ENCODE data around the gene PRELID3B.

The PRELID3B gene

DNA sequence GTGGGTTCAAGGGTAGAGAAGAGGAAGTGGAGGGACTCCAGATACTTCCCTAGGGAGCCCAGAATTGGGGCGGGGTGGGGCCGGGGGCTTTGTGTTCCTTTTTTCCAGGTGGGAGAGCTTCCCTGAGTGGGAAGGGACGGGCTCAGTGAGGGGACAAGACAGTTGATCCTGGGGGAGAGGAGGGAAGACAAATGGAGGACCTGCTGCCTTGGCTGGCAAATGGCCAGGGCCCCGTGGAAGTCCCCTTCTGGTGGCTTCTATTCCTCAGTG is 38.2 kb downstream of the PRELID3B start:
- Histone ChIP-seq H3K27ac (ENCODE audit: low read depth in 2 of 2, low read length in 2 of 2) (peak overlapping the region; percentile 88 to 91), H3K27me3 (ENCODE audit: control insufficient read depth in 2 of 2, insufficient read depth in 2 of 2, low read length in 2 of 2) (no peaks in the 10 kb centered on the region), H3K4me1 (ENCODE audit: control insufficient read depth in 2 of 2, insufficient read depth in 2 of 2, low read length in 2 of 2) (peaks cover 30 to 37% of the 10 kb centered on the region in 2 donors), H3K36me3 (ENCODE audit: control insufficient read depth in 2 of 2, insufficient read depth in 2 of 2, low read length in 2 of 2) (peaks cover 13 to 36% of the 10 kb centered on the region in 2 donors), H3K4me3 (ENCODE audit: low read length in 2 of 2) (peak overlapping the region; percentile 37 to 84), H3K9ac (ENCODE audit: low read depth in 1 of 2, low read length in 2 of 2) (peak overlapping the region in 1 of 2 donors; percentile 33), H3K9me3 (ENCODE audit: control insufficient read depth in 2 of 2, low read length in 2 of 2) (no peaks in the 10 kb centered on the region)

DNA sequence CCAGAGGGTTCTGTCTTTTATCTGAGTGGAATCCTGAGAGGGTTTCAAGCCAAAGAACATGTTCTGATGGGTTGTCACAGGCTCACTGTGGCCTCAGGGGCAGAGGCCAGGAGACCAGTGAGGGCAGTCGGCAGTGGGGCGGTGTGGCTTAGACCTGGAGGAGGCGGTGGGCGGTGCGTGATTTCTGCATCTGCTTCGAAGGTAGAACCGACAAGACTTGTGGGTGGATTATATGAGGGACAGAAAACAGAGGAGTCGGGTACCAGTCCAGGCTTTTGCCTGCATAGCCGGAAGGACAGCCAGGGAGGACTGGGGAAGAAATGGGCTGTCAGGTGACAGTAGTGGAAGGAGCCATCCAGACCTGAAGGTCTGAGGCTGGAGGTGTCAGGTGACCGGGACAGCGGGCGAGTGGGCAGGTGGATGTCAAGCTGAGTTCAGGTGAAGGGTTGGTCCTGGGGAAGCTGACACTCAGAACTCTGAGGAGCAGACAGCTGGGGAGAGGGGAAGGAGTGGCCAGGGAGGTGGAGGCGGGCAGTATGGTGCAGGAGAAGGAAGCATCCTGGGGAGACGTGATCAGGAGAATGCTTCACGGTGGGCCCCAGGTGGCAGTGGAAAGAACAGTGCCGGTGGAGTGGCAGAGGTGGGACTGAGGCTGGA is 38.6 kb downstream of the PRELID3B start:
- H3K27me3 ChIP-seq (ENCODE audit: control insufficient read depth in 2 of 2, insufficient read depth in 2 of 2, low read length in 2 of 2) = no peaks in the 10 kb centered on the region
- H3K4me1 ChIP-seq (ENCODE audit: control insufficient read depth in 2 of 2, insufficient read depth in 2 of 2, low read length in 2 of 2) = peaks cover 30 to 37% of the 10 kb centered on the region in 2 donors
- H3K36me3 ChIP-seq (ENCODE audit: control insufficient read depth in 2 of 2, insufficient read depth in 2 of 2, low read length in 2 of 2) = peaks cover 13 to 40% of the 10 kb centered on the region in 2 donors
- peak overlapping the region in 1 of 2 donors; percentile 43 for H3K27ac ChIP-seq (ENCODE audit: low read depth in 2 of 2, low read length in 2 of 2)
- no peak overlapping the region for H3K9ac ChIP-seq (ENCODE audit: low read depth in 1 of 2, low read length in 2 of 2)
- peak overlapping the region; percentile 37 to 84 for H3K4me3 ChIP-seq (ENCODE audit: low read length in 2 of 2)
- H3K9me3 ChIP-seq (ENCODE audit: control insufficient read depth in 2 of 2, low read length in 2 of 2) = no peaks in the 10 kb centered on the region

DNA sequence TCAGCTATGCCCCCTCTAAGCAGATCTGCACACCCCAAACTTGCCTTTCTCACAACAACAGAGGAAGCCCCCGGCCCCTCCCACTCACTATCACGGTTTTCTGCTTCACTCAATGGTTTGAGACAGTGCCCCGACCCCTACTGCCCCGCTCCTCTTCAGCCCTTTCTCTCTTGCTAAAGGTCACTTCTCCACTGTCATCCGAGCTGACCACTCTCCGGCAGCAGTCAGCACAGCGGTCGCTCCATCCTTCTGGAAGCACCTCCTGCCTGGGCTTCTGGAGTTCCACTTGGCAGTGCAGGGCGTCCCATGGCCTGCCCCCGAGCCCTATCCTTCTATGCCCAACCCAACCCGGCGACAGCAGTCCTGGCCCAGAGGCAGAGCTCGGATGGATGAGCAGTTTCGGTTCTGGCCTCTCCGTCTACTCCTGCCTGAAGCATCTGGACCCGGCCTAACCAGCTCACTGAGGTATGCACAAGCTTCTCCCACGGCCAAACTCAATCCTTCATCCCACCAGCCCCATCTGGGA is 39.6 kb downstream of the PRELID3B start:
- H3K9me3 ChIP-seq (ENCODE audit: control insufficient read depth in 2 of 2, low read length in 2 of 2) = no peaks in the 10 kb centered on the region
- H3K4me3 ChIP-seq (ENCODE audit: low read length in 2 of 2) = no peak overlapping the region
- no peaks in the 10 kb centered on the region for H3K27me3 ChIP-seq (ENCODE audit: control insufficient read depth in 2 of 2, insufficient read depth in 2 of 2, low read length in 2 of 2)
- H3K36me3 ChIP-seq (ENCODE audit: control insufficient read depth in 2 of 2, insufficient read depth in 2 of 2, low read length in 2 of 2) = peaks cover 16 to 45% of the 10 kb centered on the region in 2 donors
- H3K9ac ChIP-seq (ENCODE audit: low read depth in 1 of 2, low read length in 2 of 2) = no peak overlapping the region
- peaks cover 30 to 34% of the 10 kb centered on the region in 2 donors for H3K4me1 ChIP-seq (ENCODE audit: control insufficient read depth in 2 of 2, insufficient read depth in 2 of 2, low read length in 2 of 2)
- no peak overlapping the region for H3K27ac ChIP-seq (ENCODE audit: low read depth in 2 of 2, low read length in 2 of 2)

DNA sequence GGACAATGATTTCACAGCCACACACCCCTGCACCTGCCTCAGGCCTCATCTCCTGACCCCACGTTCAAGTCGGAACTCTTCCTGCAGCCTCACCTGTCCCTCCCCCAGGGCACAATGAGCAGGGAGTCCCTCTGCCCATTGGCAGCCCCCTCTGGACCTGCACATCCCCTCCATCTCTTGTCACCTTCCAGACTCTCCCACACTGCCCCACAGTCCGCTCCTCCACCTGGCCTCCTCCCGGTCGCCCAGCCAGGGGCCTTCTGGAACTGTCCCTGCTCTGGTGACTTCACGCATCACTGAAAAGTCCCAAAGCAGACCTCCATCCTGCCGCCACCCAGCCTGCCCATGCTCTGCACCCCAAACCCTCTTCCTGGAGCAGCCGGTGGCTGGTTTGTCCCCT is 40.2 kb downstream of the PRELID3B start:
- no peaks in the 10 kb centered on the region for H3K9me3 ChIP-seq (ENCODE audit: control insufficient read depth in 2 of 2, low read length in 2 of 2)
- H3K9ac ChIP-seq (ENCODE audit: low read depth in 1 of 2, low read length in 2 of 2) = no peak overlapping the region
- peaks cover 30 to 31% of the 10 kb centered on the region in 2 donors for H3K4me1 ChIP-seq (ENCODE audit: control insufficient read depth in 2 of 2, insufficient read depth in 2 of 2, low read length in 2 of 2)
- H3K27ac ChIP-seq (ENCODE audit: low read depth in 2 of 2, low read length in 2 of 2) = no peak overlapping the region
- H3K36me3 ChIP-seq (ENCODE audit: control insufficient read depth in 2 of 2, insufficient read depth in 2 of 2, low read length in 2 of 2) = peaks cover 20 to 50% of the 10 kb centered on the region in 2 donors
- no peaks in the 10 kb centered on the region for H3K27me3 ChIP-seq (ENCODE audit: control insufficient read depth in 2 of 2, insufficient read depth in 2 of 2, low read length in 2 of 2)
- no peak overlapping the region for H3K4me3 ChIP-seq (ENCODE audit: low read length in 2 of 2)

DNA sequence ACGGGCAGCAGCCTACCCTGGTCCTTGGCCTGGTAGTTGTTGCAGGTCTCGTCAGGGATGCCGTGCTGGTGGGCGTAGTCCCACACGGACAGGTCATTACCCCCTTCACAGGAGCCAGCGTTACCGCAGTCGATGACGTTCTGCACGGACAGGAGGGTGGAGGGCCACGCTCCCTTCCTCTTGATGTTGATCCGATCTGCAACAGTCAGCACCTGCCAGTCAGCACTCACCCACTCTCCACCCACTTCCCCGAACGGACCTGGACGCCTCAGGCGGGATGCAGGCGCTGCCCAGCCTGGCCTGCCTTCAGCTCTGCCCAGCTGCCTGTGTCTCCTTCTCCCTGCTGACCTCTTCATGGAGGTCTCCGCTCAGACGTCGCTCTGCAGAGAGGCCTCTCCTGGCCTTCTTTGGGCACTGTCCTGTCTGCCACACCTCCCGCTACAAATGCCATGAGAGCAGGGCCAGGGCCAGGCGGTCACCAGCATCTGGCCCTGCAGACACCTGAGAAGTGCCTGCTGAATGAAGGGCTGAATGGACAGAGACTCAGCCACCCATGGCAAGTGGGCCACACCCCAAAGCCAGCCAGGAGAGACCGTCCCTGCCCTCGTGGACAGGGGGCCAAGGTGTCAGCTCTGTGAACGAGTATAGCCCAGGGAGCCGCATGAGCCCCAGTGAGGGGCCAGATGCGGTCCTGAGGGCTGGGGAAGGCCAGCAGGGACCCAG is 41.0 kb downstream of the PRELID3B start:
- no peak overlapping the region for H3K9ac ChIP-seq (ENCODE audit: low read depth in 1 of 2, low read length in 2 of 2)
- H3K27me3 ChIP-seq (ENCODE audit: control insufficient read depth in 2 of 2, insufficient read depth in 2 of 2, low read length in 2 of 2) = no peaks in the 10 kb centered on the region
- no peak overlapping the region for H3K27ac ChIP-seq (ENCODE audit: low read depth in 2 of 2, low read length in 2 of 2)
- H3K9me3 ChIP-seq (ENCODE audit: control insufficient read depth in 2 of 2, low read length in 2 of 2) = no peaks in the 10 kb centered on the region
- peaks cover 29 to 31% of the 10 kb centered on the region in 2 donors for H3K4me1 ChIP-seq (ENCODE audit: control insufficient read depth in 2 of 2, insufficient read depth in 2 of 2, low read length in 2 of 2)
- peaks cover 26 to 58% of the 10 kb centered on the region in 2 donors for H3K36me3 ChIP-seq (ENCODE audit: control insufficient read depth in 2 of 2, insufficient read depth in 2 of 2, low read length in 2 of 2)
- H3K4me3 ChIP-seq (ENCODE audit: low read length in 2 of 2) = no peak overlapping the region

DNA sequence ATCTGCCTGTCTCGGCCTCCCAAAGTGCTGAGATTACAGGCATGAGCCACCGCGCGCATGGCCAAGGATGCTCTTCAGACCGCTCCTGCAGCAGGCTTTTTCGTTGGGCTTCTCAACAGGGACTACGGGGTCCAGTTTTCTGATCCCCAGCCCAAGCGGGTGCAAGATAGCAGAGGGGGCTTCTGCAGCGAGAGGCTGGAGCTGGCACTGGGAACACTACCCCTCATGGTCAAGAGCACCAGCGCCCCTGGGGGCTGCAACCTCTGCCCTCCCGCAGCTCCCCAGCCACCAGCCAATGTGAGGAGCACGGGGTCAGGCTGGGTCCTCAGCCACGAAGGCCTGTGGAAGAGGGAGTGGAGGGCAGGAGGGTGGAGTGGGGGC is 41.5 kb downstream of the PRELID3B start:
- Histone ChIP-seq H3K4me3 (ENCODE audit: low read length in 2 of 2) (no peak overlapping the region), H3K9me3 (ENCODE audit: control insufficient read depth in 2 of 2, low read length in 2 of 2) (no peaks in the 10 kb centered on the region), H3K27ac (ENCODE audit: low read depth in 2 of 2, low read length in 2 of 2) (no peak overlapping the region), H3K27me3 (ENCODE audit: control insufficient read depth in 2 of 2, insufficient read depth in 2 of 2, low read length in 2 of 2) (no peaks in the 10 kb centered on the region), H3K4me1 (ENCODE audit: control insufficient read depth in 2 of 2, insufficient read depth in 2 of 2, low read length in 2 of 2) (peaks cover 24 to 28% of the 10 kb centered on the region in 2 donors), H3K36me3 (ENCODE audit: control insufficient read depth in 2 of 2, insufficient read depth in 2 of 2, low read length in 2 of 2) (peaks cover 32 to 64% of the 10 kb centered on the region in 2 donors), H3K9ac (ENCODE audit: low read depth in 1 of 2, low read length in 2 of 2) (no peak overlapping the region)

DNA sequence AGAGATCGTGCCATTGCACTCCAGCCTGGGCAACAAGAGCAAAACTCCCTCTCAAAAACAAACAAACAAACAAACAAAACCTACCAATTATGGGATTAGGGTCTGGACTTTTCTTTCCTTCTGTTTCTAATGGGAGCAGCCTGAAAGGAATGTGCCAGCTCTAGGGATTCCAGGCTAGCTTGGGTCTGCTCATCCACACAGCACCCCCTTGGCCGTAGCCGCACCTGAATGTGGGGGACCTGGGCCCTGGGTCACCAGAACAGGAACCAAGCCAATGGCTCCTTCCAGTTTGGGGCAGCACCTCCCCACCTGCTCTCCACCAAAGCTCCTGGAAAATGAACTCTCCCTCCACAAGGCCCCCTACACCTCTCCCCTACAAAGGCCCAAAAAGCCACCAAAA is 42.3 kb downstream of the PRELID3B start:
- Histone ChIP-seq H3K9ac (ENCODE audit: low read depth in 1 of 2, low read length in 2 of 2) (no peak overlapping the region), H3K9me3 (ENCODE audit: control insufficient read depth in 2 of 2, low read length in 2 of 2) (no peaks in the 10 kb centered on the region), H3K27ac (ENCODE audit: low read depth in 2 of 2, low read length in 2 of 2) (no peak overlapping the region), H3K36me3 (ENCODE audit: control insufficient read depth in 2 of 2, insufficient read depth in 2 of 2, low read length in 2 of 2) (peaks cover 39 to 71% of the 10 kb centered on the region in 2 donors), H3K4me3 (ENCODE audit: low read length in 2 of 2) (no peak overlapping the region), H3K4me1 (ENCODE audit: control insufficient read depth in 2 of 2, insufficient read depth in 2 of 2, low read length in 2 of 2) (peaks cover 17 to 20% of the 10 kb centered on the region in 2 donors), H3K27me3 (ENCODE audit: control insufficient read depth in 2 of 2, insufficient read depth in 2 of 2, low read length in 2 of 2) (no peaks in the 10 kb centered on the region)

DNA sequence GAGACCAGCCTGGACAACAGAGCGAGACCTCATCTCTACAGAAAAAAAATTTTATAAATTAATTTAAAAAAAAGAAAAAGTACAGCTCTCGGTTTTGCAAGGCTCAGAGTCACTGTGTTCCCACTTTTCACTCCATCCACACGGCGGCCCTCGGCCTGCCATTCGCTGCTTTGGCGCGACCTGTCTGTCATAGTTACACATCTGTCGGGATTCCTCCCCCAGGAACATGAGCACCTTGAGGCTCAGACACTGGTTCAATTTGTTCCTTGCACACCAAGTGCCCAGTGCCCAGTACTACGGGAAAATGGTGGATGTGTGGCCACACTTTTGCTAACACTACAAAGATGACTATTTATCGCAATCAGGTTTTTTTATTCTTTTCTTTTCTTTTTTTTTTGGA is 43.9 kb downstream of the PRELID3B start:
- Histone ChIP-seq H3K36me3 (ENCODE audit: control insufficient read depth in 2 of 2, insufficient read depth in 2 of 2, low read length in 2 of 2) (peaks cover 52 to 78% of the 10 kb centered on the region in 2 donors), H3K27me3 (ENCODE audit: control insufficient read depth in 2 of 2, insufficient read depth in 2 of 2, low read length in 2 of 2) (no peaks in the 10 kb centered on the region), H3K9me3 (ENCODE audit: control insufficient read depth in 2 of 2, low read length in 2 of 2) (no peaks in the 10 kb centered on the region), H3K4me1 (ENCODE audit: control insufficient read depth in 2 of 2, insufficient read depth in 2 of 2, low read length in 2 of 2) (peaks cover 1 to 5% of the 10 kb centered on the region in 2 donors), H3K4me3 (ENCODE audit: low read length in 2 of 2) (no peak overlapping the region), H3K9ac (ENCODE audit: low read depth in 1 of 2, low read length in 2 of 2) (no peak overlapping the region), H3K27ac (ENCODE audit: low read depth in 2 of 2, low read length in 2 of 2) (no peak overlapping the region)

DNA sequence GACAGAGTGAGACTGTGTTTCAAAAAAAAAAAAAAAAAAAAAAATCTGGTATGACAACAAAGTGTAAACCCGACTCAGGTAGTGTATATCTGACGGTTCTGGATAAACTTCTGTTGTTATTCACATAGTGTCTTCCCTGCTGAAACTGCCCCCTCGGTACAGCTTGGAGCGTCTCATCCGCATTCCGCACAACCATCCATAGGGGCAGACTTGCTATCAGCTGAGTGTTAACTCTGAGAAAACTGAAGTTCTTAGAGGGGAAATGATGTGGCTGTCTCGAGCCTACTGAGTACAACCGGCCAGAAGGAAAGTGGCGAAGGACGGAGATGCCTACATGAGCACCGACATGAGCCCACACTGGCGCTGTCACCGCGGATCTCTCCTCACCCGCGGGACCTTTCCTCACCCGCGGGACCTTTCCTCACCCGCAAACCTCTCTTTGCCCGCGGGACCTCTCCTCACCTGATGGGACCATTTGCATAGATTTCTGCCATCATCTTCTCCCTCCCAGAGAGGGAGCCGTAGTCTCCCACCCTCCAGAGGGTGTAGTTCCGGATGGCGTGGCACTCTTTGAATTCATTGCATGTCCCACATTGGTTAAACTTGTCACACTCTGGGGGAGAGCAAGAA is 45.3 kb downstream of the PRELID3B start:
- Histone ChIP-seq H3K4me1 (ENCODE audit: control insufficient read depth in 2 of 2, insufficient read depth in 2 of 2, low read length in 2 of 2) (no peaks in the 10 kb centered on the region), H3K4me3 (ENCODE audit: low read length in 2 of 2) (no peak overlapping the region), H3K27me3 (ENCODE audit: control insufficient read depth in 2 of 2, insufficient read depth in 2 of 2, low read length in 2 of 2) (no peaks in the 10 kb centered on the region), H3K9me3 (ENCODE audit: control insufficient read depth in 2 of 2, low read length in 2 of 2) (no peaks in the 10 kb centered on the region), H3K9ac (ENCODE audit: low read depth in 1 of 2, low read length in 2 of 2) (no peak overlapping the region), H3K36me3 (ENCODE audit: control insufficient read depth in 2 of 2, insufficient read depth in 2 of 2, low read length in 2 of 2) (peaks cover 63 to 83% of the 10 kb centered on the region in 2 donors), H3K27ac (ENCODE audit: low read depth in 2 of 2, low read length in 2 of 2) (no peak overlapping the region)

DNA sequence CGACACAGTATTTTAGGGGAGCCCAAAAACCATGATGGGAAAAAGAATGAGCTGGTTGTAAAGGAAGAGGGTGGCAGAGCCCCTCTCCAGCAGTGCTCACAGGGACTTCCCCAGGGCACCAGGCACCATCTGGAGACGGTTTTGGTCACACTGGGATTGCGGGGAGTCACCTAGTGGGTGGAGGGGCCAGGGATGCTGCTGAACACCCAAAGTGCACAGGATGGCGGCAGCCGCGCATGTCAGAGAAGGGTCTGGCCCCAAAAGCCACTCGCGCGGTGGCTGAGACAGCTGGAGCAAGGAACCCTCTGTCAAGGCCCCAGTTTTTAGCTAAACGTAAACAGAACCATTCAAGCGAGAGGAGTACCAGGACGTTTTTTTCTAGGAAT is 46.4 kb downstream of the PRELID3B start:
- Histone ChIP-seq H3K9ac (ENCODE audit: low read depth in 1 of 2, low read length in 2 of 2) (no peak overlapping the region), H3K9me3 (ENCODE audit: control insufficient read depth in 2 of 2, low read length in 2 of 2) (no peaks in the 10 kb centered on the region), H3K4me3 (ENCODE audit: low read length in 2 of 2) (no peak overlapping the region), H3K27me3 (ENCODE audit: control insufficient read depth in 2 of 2, insufficient read depth in 2 of 2, low read length in 2 of 2) (no peaks in the 10 kb centered on the region), H3K27ac (ENCODE audit: low read depth in 2 of 2, low read length in 2 of 2) (no peak overlapping the region), H3K4me1 (ENCODE audit: control insufficient read depth in 2 of 2, insufficient read depth in 2 of 2, low read length in 2 of 2) (no peaks in the 10 kb centered on the region), H3K36me3 (ENCODE audit: control insufficient read depth in 2 of 2, insufficient read depth in 2 of 2, low read length in 2 of 2) (peaks cover 62 to 83% of the 10 kb centered on the region in 2 donors)

All from mucosa of rectum (tissue), 2 donors.